ENCODE measurements around the gene RPN2. TPM values are rescaled to one million over a fixed set of nuclear protein-coding genes. Genes with fewer than 3 reads are reported as not detected.

The RPN2 gene
- total RNA-seq, 4 donors from 2014 or later: 95.2 to 116 (median 109) TPM

- Histone ChIP-seq H3K27me3 (no peaks in the 10 kb centered on the region), H3K36me3 (no peaks in the 10 kb centered on the region), H3K4me1 (no peaks in the 10 kb centered on the region), H3K4me3 (no peak within 1 kb of the TSS), H3K27ac (no peak within 1 kb of the TSS), H3K9me3 (no peaks in the 10 kb centered on the region)
- TF ChIP-seq CTCF (IDR thresholded peaks at IDR 0.05) (no peak), POLR2A (IDR thresholded peaks at IDR 0.05) (no peak)
- no peak for DNase-seq
These were observed 82.6 kb downstream of the RPN2 start, which contains the start of gene GHRH for GRCh38 chr20:37261714-37262113. Gene GHRH, minus strand, starts transcription at chr20:37261814. Its CDS starts 4,925 bp downstream, at chr20:37256889.

GRCh38 chr20:37262505-37262904 lies 83.4 kb downstream of the RPN2 start:
- no peak for DNase-seq
- H3K27me3 ChIP-seq: no peaks in the 10 kb centered on the region
- H3K27ac ChIP-seq: no peak overlapping the region
- H3K4me1 ChIP-seq: no peaks in the 10 kb centered on the region
- no peaks in the 10 kb centered on the region for H3K9me3 ChIP-seq
- H3K36me3 ChIP-seq: no peaks in the 10 kb centered on the region
- TF ChIP-seq POLR2A (IDR thresholded peaks at IDR 0.05) (no peak), CTCF (IDR thresholded peaks at IDR 0.05) (no peak)
- no peak overlapping the region for H3K4me3 ChIP-seq

- Histone ChIP-seq H3K4me1 (no peaks in the 10 kb centered on the region), H3K9me3 (no peaks in the 10 kb centered on the region), H3K4me3 (no peak overlapping the region), H3K36me3 (no peaks in the 10 kb centered on the region), H3K27ac (no peak overlapping the region), H3K27me3 (no peaks in the 10 kb centered on the region)
- TF ChIP-seq CTCF (IDR thresholded peaks at IDR 0.05): no peak
- no peak for TF ChIP-seq POLR2A (IDR thresholded peaks at IDR 0.05)
- no peak for DNase-seq
These were observed 84.6 kb downstream of the RPN2 start for GRCh38 chr20:37263686-37264085.

- Histone ChIP-seq H3K4me3 (no peak overlapping the region), H3K4me1 (peaks cover 0 to 4% (median 0%) of the 10 kb centered on the region in 4 donors), H3K9me3 (no peaks in the 10 kb centered on the region), H3K27me3 (no peaks in the 10 kb centered on the region), H3K27ac (no peak overlapping the region), H3K36me3 (no peaks in the 10 kb centered on the region)
- TF ChIP-seq POLR2A (IDR thresholded peaks at IDR 0.05) (no peak), CTCF (IDR thresholded peaks at IDR 0.05) (no peak)
- no peak for DNase-seq
These were observed 86.0 kb downstream of the RPN2 start for GRCh38 chr20:37265152-37265551.

GRCh38 chr20:37266940-37267666 lies 88.0 kb downstream of the RPN2 start:
- H3K27ac ChIP-seq: no peak overlapping the region
- TF ChIP-seq POLR2A (IDR thresholded peaks at IDR 0.05) (no peak), CTCF (IDR thresholded peaks at IDR 0.05) (no peak)
- H3K9me3 ChIP-seq: no peaks in the 10 kb centered on the region
- H3K27me3 ChIP-seq: no peaks in the 10 kb centered on the region
- H3K36me3 ChIP-seq: no peaks in the 10 kb centered on the region
- H3K4me3 ChIP-seq: no peak overlapping the region
- peaks cover 0 to 5% (median 0%) of the 10 kb centered on the region in 4 donors for H3K4me1 ChIP-seq
- no peak for DNase-seq

Measured in Peyer's patch (tissue), 4 donors.